Measurements from ENCODE around the gene NLGN4X. TPM values are rescaled to one million over a fixed set of nuclear protein-coding genes. Genes with fewer than 3 reads are reported as not detected.

The NLGN4X gene
- total RNA-seq, 1 experiment from 2014 or later: 0.05 TPM

DNA sequence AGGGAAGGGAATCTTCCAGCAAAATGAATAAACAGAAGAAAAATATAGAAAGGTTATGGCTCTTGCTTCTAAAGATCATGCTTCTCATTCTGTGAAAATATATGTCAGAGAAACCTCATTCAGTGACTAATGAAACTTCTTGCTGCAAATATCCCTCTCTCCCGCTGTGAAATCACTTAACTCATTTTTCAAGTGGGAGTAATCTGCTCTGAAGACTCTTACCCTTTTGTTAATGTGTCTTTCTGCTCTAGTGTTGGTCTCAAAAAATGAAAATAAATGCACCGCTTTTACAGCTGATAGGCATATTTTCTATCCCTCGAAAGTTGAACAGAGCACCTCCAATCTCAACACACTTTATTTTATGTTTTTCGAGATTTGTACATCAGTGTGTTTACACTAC, 252.3 kb downstream of the NLGN4X start (continued):
- TF ChIP-seq, protein P1, sequence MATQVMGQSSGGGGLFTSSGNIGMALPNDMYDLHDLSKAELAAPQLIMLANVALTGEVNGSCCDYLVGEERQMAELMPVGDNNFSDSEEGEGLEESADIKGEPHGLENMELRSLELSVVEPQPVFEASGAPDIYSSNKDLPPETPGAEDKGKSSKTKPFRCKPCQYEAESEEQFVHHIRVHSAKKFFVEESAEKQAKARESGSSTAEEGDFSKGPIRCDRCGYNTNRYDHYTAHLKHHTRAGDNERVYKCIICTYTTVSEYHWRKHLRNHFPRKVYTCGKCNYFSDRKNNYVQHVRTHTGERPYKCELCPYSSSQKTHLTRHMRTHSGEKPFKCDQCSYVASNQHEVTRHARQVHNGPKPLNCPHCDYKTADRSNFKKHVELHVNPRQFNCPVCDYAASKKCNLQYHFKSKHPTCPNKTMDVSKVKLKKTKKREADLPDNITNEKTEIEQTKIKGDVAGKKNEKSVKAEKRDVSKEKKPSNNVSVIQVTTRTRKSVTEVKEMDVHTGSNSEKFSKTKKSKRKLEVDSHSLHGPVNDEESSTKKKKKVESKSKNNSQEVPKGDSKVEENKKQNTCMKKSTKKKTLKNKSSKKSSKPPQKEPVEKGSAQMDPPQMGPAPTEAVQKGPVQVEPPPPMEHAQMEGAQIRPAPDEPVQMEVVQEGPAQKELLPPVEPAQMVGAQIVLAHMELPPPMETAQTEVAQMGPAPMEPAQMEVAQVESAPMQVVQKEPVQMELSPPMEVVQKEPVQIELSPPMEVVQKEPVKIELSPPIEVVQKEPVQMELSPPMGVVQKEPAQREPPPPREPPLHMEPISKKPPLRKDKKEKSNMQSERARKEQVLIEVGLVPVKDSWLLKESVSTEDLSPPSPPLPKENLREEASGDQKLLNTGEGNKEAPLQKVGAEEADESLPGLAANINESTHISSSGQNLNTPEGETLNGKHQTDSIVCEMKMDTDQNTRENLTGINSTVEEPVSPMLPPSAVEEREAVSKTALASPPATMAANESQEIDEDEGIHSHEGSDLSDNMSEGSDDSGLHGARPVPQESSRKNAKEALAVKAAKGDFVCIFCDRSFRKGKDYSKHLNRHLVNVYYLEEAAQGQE (IDR thresholded peaks at IDR 0.05; ENCODE audit: low read depth): no peak
- TF ChIP-seq CTCF (IDR thresholded peaks at IDR 0.05 in 2 of 3, conservative IDR thresholded peaks at IDR 0.05 in 1 of 3; ENCODE audit: borderline replicate concordance in 1 of 3, insufficient read depth in 1 of 3, low read depth in 2 of 3, low read length in 2 of 3) (no peak), POLR2A (IDR thresholded peaks at IDR 0.05; ENCODE audit: borderline replicate concordance, extremely low read depth, insufficient read depth, insufficient read length) (no peak), FOSL1 (IDR thresholded peaks at IDR 0.05; ENCODE audit: low read depth) (no peak)

GRCh38 chrX:5971300-5971699, 257.4 kb downstream of the NLGN4X start:
- no peak overlapping the region for H2AFZ ChIP-seq (ENCODE audit: low read depth, low read length, poor library complexity, severe bottlenecking)
- no peaks in the 10 kb centered on the region for H3K79me2 ChIP-seq (ENCODE audit: insufficient read depth, low read length)
- no peak for DNase-seq (ENCODE audit: low read depth, low spot score)
- no peaks in the 10 kb centered on the region for H3K4me1 ChIP-seq (ENCODE audit: control insufficient read depth in 1 of 2, insufficient read depth in 2 of 2, low read length in 2 of 2)
- intact Hi-C loops (cut with micrococcal nuclease): no loop called here
- H3K27me3 ChIP-seq (ENCODE audit: insufficient read depth, low read length): no peaks in the 10 kb centered on the region
- H3K9me2 ChIP-seq (ENCODE audit: insufficient read depth): no peaks in the 10 kb centered on the region
- CTCF ChIA-PET: no interaction called here
- H3K9ac ChIP-seq (ENCODE audit: low read length): no peak overlapping the region
- no peak overlapping the region for H3K4me3 ChIP-seq (replicated peaks in 1 of 2; ENCODE audit: low read depth in 1 of 2, low read length in 2 of 2)
- no peak overlapping the region for H3K4me2 ChIP-seq (ENCODE audit: low read length)
- no peaks in the 10 kb centered on the region for H4K20me1 ChIP-seq (ENCODE audit: insufficient read depth)
- H3K9me3 ChIP-seq (ENCODE audit: control insufficient read depth in 1 of 2, insufficient read depth in 1 of 2, low read depth in 1 of 2, low read length in 2 of 2): no peaks in the 10 kb centered on the region; a peak in 1 of 4 replicates
- RAD21 ChIA-PET (ENCODE audit: low non-redundant PET in 1 of 2, low total read pairs in 2 of 2, uncharacterized antibody in 2 of 2, unreplicated experiment in 2 of 2): no interaction called here
- H3K27ac ChIP-seq (ENCODE audit: low read depth, low read length): no peak overlapping the region
- no peaks in the 10 kb centered on the region for H3K36me3 ChIP-seq (ENCODE audit: control insufficient read depth in 1 of 2, insufficient read depth in 2 of 2, low read length in 2 of 2)
- no peak for ATAC-seq
- no TSS peak for BruUV-seq (replicated peaks)
- POLR2A ChIA-PET: no interaction called here
- no peak for TF ChIP-seq EZH2phosphoT487 (IDR thresholded peaks at IDR 0.05; ENCODE audit: borderline replicate concordance)
- TF ChIP-seq EGR1 (IDR thresholded peaks at IDR 0.05; ENCODE audit: low read depth): no peak
- TF ChIP-seq, protein P2, sequence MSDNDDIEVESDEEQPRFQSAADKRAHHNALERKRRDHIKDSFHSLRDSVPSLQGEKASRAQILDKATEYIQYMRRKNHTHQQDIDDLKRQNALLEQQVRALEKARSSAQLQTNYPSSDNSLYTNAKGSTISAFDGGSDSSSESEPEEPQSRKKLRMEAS (IDR thresholded peaks at IDR 0.05): no peak
- TF ChIP-seq CBX3 (IDR thresholded peaks at IDR 0.05; ENCODE audit: low read depth): no peak
- TF ChIP-seq TCF7L2 (IDR thresholded peaks at IDR 0.05; ENCODE audit: borderline replicate concordance, extremely low read depth, insufficient read depth, insufficient read length): no peak
- TF ChIP-seq ZFX (IDR thresholded peaks at IDR 0.05): no peak
- TF ChIP-seq EZH2 (IDR thresholded peaks at IDR 0.05): no peak
- TF ChIP-seq SP1 (IDR thresholded peaks at IDR 0.05; ENCODE audit: low read depth): no peak
- no peak for TF ChIP-seq CEBPB (IDR thresholded peaks at IDR 0.05; ENCODE audit: low read depth)
- TF ChIP-seq, protein P1 (IDR thresholded peaks at IDR 0.05; ENCODE audit: low read depth): no peak
- no peak for TF ChIP-seq SRF (IDR thresholded peaks at IDR 0.05; ENCODE audit: low read depth)
- TF ChIP-seq SIN3A (IDR thresholded peaks at IDR 0.05; ENCODE audit: low read depth): no peak
- TF ChIP-seq ELF1 (IDR thresholded peaks at IDR 0.05; ENCODE audit: borderline replicate concordance, low read depth): no peak
- no peak for TF ChIP-seq JUND (IDR thresholded peaks at IDR 0.05)
- no peak for TF ChIP-seq POLR2A (IDR thresholded peaks at IDR 0.05; ENCODE audit: borderline replicate concordance, extremely low read depth, insufficient read depth, insufficient read length)

Measured in HCT116 (cell line).